Upper lobe of right lung (tissue), 1 donor: ENCODE data around the gene CEP192. TPM values are rescaled to one million over a fixed set of nuclear protein-coding genes. Genes with fewer than 3 reads are reported as not detected.
A peak's percentile ranks its signal among the peaks of the same experiment; 100 is the strongest.

Experiments
- ATAC-seq: fragments of 200-7000 bp; cut with Tn5 transposase; one replicate; pipeline ENCODE4 v1.9.1; 2020; ENCODE audit warnings: mild to moderate bottlenecking, moderate library complexity
- DNase-seq: peaks from one replicate; pipeline ENCODE4 v3.0.0-alpha.2; 2020
- H3K27ac ChIP-seq: fragments of 200-600 bp; one replicate; pipeline ENCODE4 v1.8.0; 2022
- H3K27me3 ChIP-seq: fragments of 200-600 bp; one replicate; pipeline ENCODE4 v1.8.0; 2022; ENCODE audit warnings: mild to moderate bottlenecking
- H3K36me3 ChIP-seq: fragments of 200-600 bp; one replicate; pipeline ENCODE4 v1.8.0; 2022
- H3K4me1 ChIP-seq: fragments of 200-600 bp; one replicate; pipeline ENCODE4 v1.8.0; 2022
- H3K4me3 ChIP-seq: fragments of 200-600 bp; one replicate; pipeline ENCODE4 v1.8.0; 2022; ENCODE audit warnings: mild to moderate bottlenecking
- H3K9me3 ChIP-seq: fragments of 200-600 bp; one replicate; pipeline ENCODE4 v1.8.0; 2022
- intact Hi-C: fragments of 100-400 bp; cut with DNase I; formaldehyde crosslinking; loops from one replicate; pipeline ENCODE4 v1.11.0; 2022
- total RNA-seq: library from RNA; stranded (reverse); fragmentation: NEBNext Ultra II Directional; extraction: Animal tissue kit (Norgen Biotek cat#: 25700); gene quantifications from one replicate; pipeline ENCODE4 v1.2.1, GENCODE V29; 2021
- TF ChIP-seq, protein P1 (sequence below): fragments of 200-600 bp; IDR thresholded peaks from one replicate; pipeline ENCODE4 v1.8.0; 2022; ENCODE audit warnings: antibody characterized with exemption
- donor health status: DM: no; HTN: yes; CAD: no; lungs with severe emphysema.

Gene CEP192
- total RNA-seq, 1 donor from 2014 or later, result 24.6 TPM

- Histone ChIP-seq H3K27ac (no peak overlapping the region), H3K27me3 (no peaks in the 10 kb centered on the region), H3K4me1 (no peaks in the 10 kb centered on the region), H3K36me3 (no peaks in the 10 kb centered on the region), H3K4me3 (no peak overlapping the region), H3K9me3 (no peaks in the 10 kb centered on the region)
- DNase-seq, result no peak
- TF ChIP-seq, protein P1, sequence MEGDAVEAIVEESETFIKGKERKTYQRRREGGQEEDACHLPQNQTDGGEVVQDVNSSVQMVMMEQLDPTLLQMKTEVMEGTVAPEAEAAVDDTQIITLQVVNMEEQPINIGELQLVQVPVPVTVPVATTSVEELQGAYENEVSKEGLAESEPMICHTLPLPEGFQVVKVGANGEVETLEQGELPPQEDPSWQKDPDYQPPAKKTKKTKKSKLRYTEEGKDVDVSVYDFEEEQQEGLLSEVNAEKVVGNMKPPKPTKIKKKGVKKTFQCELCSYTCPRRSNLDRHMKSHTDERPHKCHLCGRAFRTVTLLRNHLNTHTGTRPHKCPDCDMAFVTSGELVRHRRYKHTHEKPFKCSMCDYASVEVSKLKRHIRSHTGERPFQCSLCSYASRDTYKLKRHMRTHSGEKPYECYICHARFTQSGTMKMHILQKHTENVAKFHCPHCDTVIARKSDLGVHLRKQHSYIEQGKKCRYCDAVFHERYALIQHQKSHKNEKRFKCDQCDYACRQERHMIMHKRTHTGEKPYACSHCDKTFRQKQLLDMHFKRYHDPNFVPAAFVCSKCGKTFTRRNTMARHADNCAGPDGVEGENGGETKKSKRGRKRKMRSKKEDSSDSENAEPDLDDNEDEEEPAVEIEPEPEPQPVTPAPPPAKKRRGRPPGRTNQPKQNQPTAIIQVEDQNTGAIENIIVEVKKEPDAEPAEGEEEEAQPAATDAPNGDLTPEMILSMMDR, result no peak
- intact Hi-C loops, result no loop called here
- ATAC-seq, result no peak
Measured at GRCh38 chr18:13039806-13040205, 48.6 kb downstream of the CEP192 start.

DNA sequence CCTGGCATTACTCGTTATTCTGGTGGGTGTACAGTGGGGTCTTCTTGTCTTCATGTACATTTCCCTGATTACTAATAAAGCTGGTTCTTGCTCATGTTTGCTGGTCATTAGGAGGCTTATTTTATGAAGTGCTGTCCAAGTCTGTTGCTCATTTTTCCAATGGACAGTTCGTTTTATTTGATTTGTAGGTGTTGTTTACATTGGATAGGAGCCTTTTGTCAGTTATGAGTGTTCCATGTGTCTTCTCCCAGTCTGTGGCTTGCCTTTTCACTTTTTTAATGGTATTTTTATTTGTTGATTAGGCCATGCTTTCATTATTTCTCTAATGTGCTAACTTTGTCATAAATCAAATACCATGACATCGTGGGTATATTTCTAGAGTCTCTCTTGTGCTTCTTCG, 51.9 kb downstream of the CEP192 start:
- Histone ChIP-seq H3K9me3 (no peaks in the 10 kb centered on the region), H3K27me3 (no peaks in the 10 kb centered on the region), H3K4me3 (no peak overlapping the region), H3K27ac (no peak overlapping the region), H3K4me1 (no peaks in the 10 kb centered on the region), H3K36me3 (peaks cover under 1% of the 10 kb centered on the region)
- intact Hi-C loops, result no loop called here
- TF ChIP-seq, protein P1, result no peak
- DNase-seq (no peak), ATAC-seq (no peak)

DNA sequence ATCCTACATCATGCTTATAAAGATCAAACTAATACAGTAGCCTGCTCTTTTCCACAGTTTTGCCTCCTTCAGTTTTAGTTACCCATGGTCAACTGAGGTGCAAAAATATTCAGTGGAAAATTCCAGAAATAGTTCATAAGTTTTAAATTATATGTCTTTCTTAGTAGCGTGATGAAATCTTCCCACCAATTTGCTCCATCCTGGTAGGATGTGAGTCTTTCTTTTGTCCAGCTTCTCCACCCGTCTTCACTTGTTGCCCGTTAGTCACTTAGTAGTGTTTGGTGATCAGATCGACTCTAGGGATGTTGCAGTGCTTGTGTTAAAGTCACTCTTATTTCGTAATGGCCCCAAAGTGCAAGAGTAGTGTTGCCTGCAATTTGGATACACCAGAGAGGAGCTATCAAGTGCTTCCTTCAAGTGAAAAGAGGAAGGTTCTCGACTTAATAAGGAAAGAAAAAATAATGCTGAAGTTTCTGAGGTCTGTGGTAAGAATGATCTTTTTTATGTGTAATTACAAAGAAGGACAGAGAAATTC, 57.0 kb downstream of the CEP192 start:
- no peaks in the 10 kb centered on the region for H3K9me3 ChIP-seq
- H3K4me1 ChIP-seq, result no peaks in the 10 kb centered on the region
- H3K27me3 ChIP-seq, result no peaks in the 10 kb centered on the region
- DNase-seq (no peak), ATAC-seq (peak; percentile 43)
- H3K27ac ChIP-seq, result no peak overlapping the region
- H3K36me3 ChIP-seq, result peaks cover 37% of the 10 kb centered on the region
- no peak overlapping the region for H3K4me3 ChIP-seq
- intact Hi-C loops, result no loop called here
- TF ChIP-seq, protein P1, result no peak

- H3K27ac ChIP-seq, result no peak overlapping the region
- H3K4me1 ChIP-seq, result no peaks in the 10 kb centered on the region
- no peak for DNase-seq
- peaks cover 62% of the 10 kb centered on the region for H3K36me3 ChIP-seq
- TF ChIP-seq, protein P1, result no peak
- H3K9me3 ChIP-seq, result no peaks in the 10 kb centered on the region
- H3K4me3 ChIP-seq, result no peak overlapping the region
- ATAC-seq, result no peak
- intact Hi-C loops, result no loop called here
- H3K27me3 ChIP-seq, result no peaks in the 10 kb centered on the region
Measured at GRCh38 chr18:13051159-13051558, 60.0 kb downstream of the CEP192 start.

- Histone ChIP-seq H3K9me3 (no peaks in the 10 kb centered on the region), H3K27ac (no peak overlapping the region), H3K4me3 (no peak overlapping the region), H3K36me3 (peaks cover 70% of the 10 kb centered on the region), H3K27me3 (no peaks in the 10 kb centered on the region), H3K4me1 (no peaks in the 10 kb centered on the region)
- ATAC-seq (peak; percentile 15), DNase-seq (no peak)
- intact Hi-C loops, result no loop called here
- TF ChIP-seq, protein P1, result no peak
Measured at GRCh38 chr18:13051950-13052349, 60.8 kb downstream of the CEP192 start.

- Histone ChIP-seq H3K27ac (no peak overlapping the region), H3K36me3 (peaks cover 74% of the 10 kb centered on the region), H3K9me3 (no peaks in the 10 kb centered on the region), H3K4me1 (no peaks in the 10 kb centered on the region), H3K27me3 (no peaks in the 10 kb centered on the region), H3K4me3 (no peak overlapping the region)
- no peak for DNase-seq
- ATAC-seq, result no peak
- TF ChIP-seq, protein P1, result no peak
- intact Hi-C loops, result no loop called here
Measured at GRCh38 chr18:13054336-13054735, 63.2 kb downstream of the CEP192 start.
